ENCODE results near the gene ZNF516. TPM values are rescaled to one million over a fixed set of nuclear protein-coding genes. Genes with fewer than 3 reads are reported as not detected.

ZNF516 gene
- total RNA-seq, 1 experiment from 2014 or later, result 44.2 TPM

GRCh38 chr18:76494231-76495005, 624 bp downstream of the ZNF516 start:
- CTCF ChIA-PET, result interaction anchor here (0.6 kb wide), 4 partner anchors 10 to 1287 kb away, joined by 3 to 4 read pairs (median 3); no protein-coding TSS in a partner anchor

GRCh38 chr18:76493213-76494161, 1.6 kb downstream of the ZNF516 start:
- intact Hi-C loops (cut with micrococcal nuclease; ENCODE audit: unreplicated experiment), result loop anchor here (2.0 to 5.0 kb wide), 5 partner anchors 41 to 193 kb away; no protein-coding TSS in a partner anchor
- Mint-ChIP-seq H3K4me1 (ENCODE audit: low read depth, unreplicated experiment) (peaks cover 27% of the 10 kb centered on the region), H3K27me3 (ENCODE audit: unreplicated experiment) (no peaks in the 10 kb centered on the region), H3K27ac (ENCODE audit: unreplicated experiment) (peak overlapping the region; percentile 91), H3K9me3 (ENCODE audit: low read depth, unreplicated experiment) (no peaks in the 10 kb centered on the region), H3K4me3 (ENCODE audit: low read depth, unreplicated experiment) (peak overlapping the region; percentile 89), H3K36me3 (ENCODE audit: insufficient read depth, unreplicated experiment) (peaks cover 62% of the 10 kb centered on the region)
- no TSS peak for BruUV-seq (replicated peaks)
- TF ChIP-seq CTCF (IDR thresholded peaks at IDR 0.05; ENCODE audit: unreplicated experiment), result no peak
- DNase-seq, result no peak
- CTCF ChIA-PET, result interaction anchor here (0.6 to 0.7 kb wide), 4 partner anchors 39 to 1286 kb away, joined by 3 read pairs; no protein-coding TSS in a partner anchor

More at GRCh38 chr18:76494231-76495005, 624 bp downstream of the ZNF516 start:
- BruUV-seq (replicated peaks), result no TSS peak
- peak overlapping the region; percentile 89 for H3K4me3 Mint-ChIP-seq (ENCODE audit: low read depth, unreplicated experiment)
- no peaks in the 10 kb centered on the region for H3K27me3 Mint-ChIP-seq (ENCODE audit: unreplicated experiment)
- peak overlapping the region; percentile 91 for H3K27ac Mint-ChIP-seq (ENCODE audit: unreplicated experiment)
- H3K4me1 Mint-ChIP-seq (ENCODE audit: low read depth, unreplicated experiment), result peaks cover 21% of the 10 kb centered on the region
- no peaks in the 10 kb centered on the region for H3K9me3 Mint-ChIP-seq (ENCODE audit: low read depth, unreplicated experiment)
- intact Hi-C loops (cut with micrococcal nuclease; ENCODE audit: unreplicated experiment), result loop anchor here (2.0 to 5.0 kb wide), 4 partner anchors 42 to 128 kb away; no protein-coding TSS in a partner anchor
- no peak for DNase-seq
- H3K36me3 Mint-ChIP-seq (ENCODE audit: insufficient read depth, unreplicated experiment), result peaks cover 62% of the 10 kb centered on the region
- TF ChIP-seq CTCF (IDR thresholded peaks at IDR 0.05; ENCODE audit: unreplicated experiment), result no peak

- Mint-ChIP-seq H3K27me3 (ENCODE audit: unreplicated experiment) (no peaks in the 10 kb centered on the region), H3K27ac (ENCODE audit: unreplicated experiment) (peak overlapping the region; percentile 91), H3K4me3 (ENCODE audit: low read depth, unreplicated experiment) (peak overlapping the region; percentile 89), H3K36me3 (ENCODE audit: insufficient read depth, unreplicated experiment) (peaks cover 62% of the 10 kb centered on the region), H3K4me1 (ENCODE audit: low read depth, unreplicated experiment) (peaks cover 27% of the 10 kb centered on the region), H3K9me3 (ENCODE audit: low read depth, unreplicated experiment) (no peaks in the 10 kb centered on the region)
- TSS peak; percentile 86 for BruUV-seq (replicated peaks)
- intact Hi-C loops (cut with micrococcal nuclease; ENCODE audit: unreplicated experiment), result loop anchor here (2.0 to 5.0 kb wide), 4 partner anchors 40 to 194 kb away; no protein-coding TSS in a partner anchor
- CTCF ChIA-PET, result interaction anchor here (0.6 to 0.7 kb wide), 3 partner anchors 40 to 468 kb away, joined by 3 read pairs; no protein-coding TSS in a partner anchor
- no peak for TF ChIP-seq CTCF (IDR thresholded peaks at IDR 0.05; ENCODE audit: unreplicated experiment)
- peak; percentile 99 for DNase-seq
These were observed 2.3 kb downstream of the ZNF516 start for GRCh38 chr18:76492669-76493212.

All from Calu3 (cell line).